Non-pigmented ciliary epithelial cell (primary cell): ENCODE data around the gene ACOX3.
"Not testable (repeated sequence)": the region's sequence is repeated elsewhere in the genome, so short reads cannot be mapped to it uniquely, and the experiment has no call there.

Experiments
- DNase-seq: peaks from one replicate; pipeline ENCODE4 v3.0.0-alpha.2; 2010; ENCODE audit warnings: low read depth

Gene ACOX3

GRCh38 chr4:8440492-8441311, at the start of gene ACOX3, which contains the start of gene TRMT44:
ACOX3 (minus strand) TSS chr4:8440723; CDS start chr4:8416521, 24,202 bp downstream.
TRMT44 (plus strand) TSS chr4:8440777; CDS start chr4:8440823, 46 bp downstream.
- peak; percentile 67 for DNase-seq

GRCh38 chr4:8488791-8489369, 48.4 kb upstream of the ACOX3 start:
- no peak for DNase-seq

- DNase-seq: not testable (repeated sequence)
These were observed 46.1 kb upstream of the ACOX3 start for GRCh38 chr4:8486643-8487042.

- no peak for DNase-seq
These were observed 39.7 kb upstream of the ACOX3 start for GRCh38 chr4:8480221-8480620.

- no peak for DNase-seq
These were observed 38.5 kb upstream of the ACOX3 start for GRCh38 chr4:8478801-8479744.

GRCh38 chr4:8478371-8478770, 37.8 kb upstream of the ACOX3 start:
- no peak for DNase-seq

- DNase-seq: no peak
These were observed 37.2 kb upstream of the ACOX3 start for GRCh38 chr4:8477676-8478075.

GRCh38 chr4:8477095-8477635, 36.6 kb upstream of the ACOX3 start:
- no peak for DNase-seq

GRCh38 chr4:8475751-8476575, 35.4 kb upstream of the ACOX3 start:
- no peak for DNase-seq

- DNase-seq: no peak
These were observed 34.3 kb upstream of the ACOX3 start for GRCh38 chr4:8474856-8475255.

- no peak for DNase-seq
These were observed 33.5 kb upstream of the ACOX3 start for GRCh38 chr4:8473920-8474590.

GRCh38 chr4:8473198-8473919, 32.8 kb upstream of the ACOX3 start:
- no peak for DNase-seq

GRCh38 chr4:8472689-8473197, 32.2 kb upstream of the ACOX3 start:
- DNase-seq: peak; percentile 91

GRCh38 chr4:8472158-8472688, 31.7 kb upstream of the ACOX3 start:
- DNase-seq: no peak

GRCh38 chr4:8471211-8471875, 30.8 kb upstream of the ACOX3 start:
- DNase-seq: no peak

GRCh38 chr4:8470451-8471024, 30.0 kb upstream of the ACOX3 start:
- DNase-seq: no peak

- DNase-seq: no peak
These were observed 29.0 kb upstream of the ACOX3 start for GRCh38 chr4:8469550-8469949.

- DNase-seq: no peak
These were observed 28.4 kb upstream of the ACOX3 start for GRCh38 chr4:8468746-8469535.
